ENCODE results near the gene ZNF521.

The ZNF521 gene

DNA sequence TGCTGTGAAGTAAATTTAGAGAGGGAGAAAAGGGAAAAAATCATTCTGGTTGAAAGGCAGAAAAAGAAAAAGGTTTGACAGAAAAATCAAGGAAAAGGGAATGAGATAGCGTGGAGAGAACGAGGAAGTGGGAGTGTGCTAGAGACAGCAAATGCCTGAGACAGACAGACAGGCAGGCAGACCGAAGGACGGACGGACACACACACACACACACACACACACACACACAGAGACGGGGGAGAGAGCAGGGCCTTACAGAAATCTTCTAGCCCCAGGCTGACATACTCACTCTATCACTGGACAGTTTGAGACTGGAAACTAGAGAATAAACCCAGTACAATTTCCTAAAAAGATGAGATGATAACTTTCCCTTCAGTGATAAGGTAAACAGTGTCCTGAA is 238.4 kb downstream of the ZNF521 start:
- intact Hi-C loops (cut with DNase I): no loop called here
- no peak for DNase-seq

DNA sequence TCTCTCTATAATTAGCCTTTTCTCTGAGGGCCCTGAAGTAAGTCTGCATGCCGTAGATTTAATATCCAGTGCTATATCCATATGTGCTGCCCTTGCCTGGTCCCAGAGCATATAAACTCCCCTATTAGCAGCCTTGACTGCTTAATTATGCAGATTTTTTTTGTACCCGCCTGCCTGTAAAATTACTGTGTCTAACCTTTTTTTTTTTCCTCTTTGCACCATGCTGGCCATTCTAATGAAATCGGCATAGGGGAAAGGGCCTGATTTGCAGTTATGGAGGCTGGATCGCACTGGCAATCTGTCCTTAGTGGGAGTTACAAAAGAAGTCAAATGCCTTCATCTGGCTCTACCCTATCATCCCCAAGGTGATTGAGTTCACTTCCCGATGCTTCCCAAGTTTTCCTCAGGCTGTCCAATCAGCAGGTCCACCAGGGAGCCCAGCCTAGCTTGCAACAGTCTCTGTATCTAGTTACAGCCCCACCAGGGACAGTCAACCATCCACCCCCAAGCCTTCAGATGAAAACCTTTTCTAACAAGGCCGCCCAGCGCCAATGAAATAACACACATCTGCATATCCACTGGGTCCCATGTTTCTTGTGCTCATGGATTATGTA is 239.0 kb downstream of the ZNF521 start:
- intact Hi-C loops (cut with DNase I): no loop called here
- DNase-seq: no peak

DNA sequence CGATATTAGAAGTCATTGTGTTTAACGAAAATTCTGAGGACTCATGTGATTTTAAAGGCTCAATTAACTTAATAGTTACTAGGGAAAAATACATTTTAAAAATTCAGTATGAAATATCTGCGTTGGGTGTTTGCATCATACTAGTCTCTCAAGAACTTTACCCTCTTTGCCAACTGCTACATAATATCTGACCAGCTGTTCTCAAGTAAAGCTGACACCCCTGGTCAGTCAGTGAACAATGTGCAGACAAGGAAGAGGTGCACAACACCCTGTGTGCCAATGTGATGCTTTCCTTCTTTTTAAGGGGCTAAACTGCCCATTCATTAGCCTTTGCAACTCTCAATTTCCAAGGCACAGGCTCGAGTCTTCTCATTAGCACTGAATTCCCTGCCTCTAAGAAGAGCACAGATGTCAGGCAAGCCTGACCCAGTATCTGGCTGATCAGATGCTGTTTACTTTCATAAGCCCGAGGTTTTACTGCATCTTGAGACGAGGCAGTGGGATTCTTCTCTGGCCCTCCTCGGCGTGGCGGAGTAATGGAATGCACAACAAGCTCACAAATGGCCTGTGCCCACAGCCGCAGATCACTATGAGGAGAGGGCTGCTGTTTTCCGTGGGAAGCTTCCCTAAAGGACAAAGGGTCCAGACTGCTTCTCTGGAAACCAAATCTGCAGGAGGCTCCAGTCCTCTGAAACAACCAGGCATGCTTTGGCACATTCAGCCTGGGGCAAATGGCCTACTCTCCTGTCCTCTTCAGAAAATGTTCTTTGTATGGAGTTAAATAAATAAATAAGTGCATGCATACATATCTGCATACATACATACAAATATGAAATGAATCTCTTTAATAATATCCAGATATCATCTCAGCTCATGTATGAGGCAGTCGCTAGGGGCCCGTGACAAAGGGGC is 240.3 kb downstream of the ZNF521 start:
- intact Hi-C loops (cut with DNase I): no loop called here
- no peak for DNase-seq

DNA sequence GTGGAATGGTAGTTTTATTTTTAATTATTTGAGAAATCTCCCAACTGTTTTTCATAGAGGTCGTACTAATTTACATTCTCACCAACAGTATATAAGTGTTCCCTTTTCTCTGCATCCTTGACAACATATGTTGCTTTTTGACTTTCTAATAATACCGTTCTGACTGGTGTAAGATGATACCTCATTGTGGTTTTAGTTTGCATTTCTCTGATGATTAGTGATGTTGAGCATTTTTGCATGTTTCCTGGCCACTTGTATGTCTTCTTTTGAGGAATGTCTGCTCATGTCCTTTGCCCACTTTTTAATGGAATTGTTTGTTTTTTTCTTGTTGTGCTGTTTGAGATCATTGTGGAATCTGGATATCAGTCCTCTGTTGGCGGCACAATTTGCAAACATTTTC is 242.5 kb downstream of the ZNF521 start:
- intact Hi-C loops (cut with DNase I): no loop called here
- no peak for DNase-seq

DNA sequence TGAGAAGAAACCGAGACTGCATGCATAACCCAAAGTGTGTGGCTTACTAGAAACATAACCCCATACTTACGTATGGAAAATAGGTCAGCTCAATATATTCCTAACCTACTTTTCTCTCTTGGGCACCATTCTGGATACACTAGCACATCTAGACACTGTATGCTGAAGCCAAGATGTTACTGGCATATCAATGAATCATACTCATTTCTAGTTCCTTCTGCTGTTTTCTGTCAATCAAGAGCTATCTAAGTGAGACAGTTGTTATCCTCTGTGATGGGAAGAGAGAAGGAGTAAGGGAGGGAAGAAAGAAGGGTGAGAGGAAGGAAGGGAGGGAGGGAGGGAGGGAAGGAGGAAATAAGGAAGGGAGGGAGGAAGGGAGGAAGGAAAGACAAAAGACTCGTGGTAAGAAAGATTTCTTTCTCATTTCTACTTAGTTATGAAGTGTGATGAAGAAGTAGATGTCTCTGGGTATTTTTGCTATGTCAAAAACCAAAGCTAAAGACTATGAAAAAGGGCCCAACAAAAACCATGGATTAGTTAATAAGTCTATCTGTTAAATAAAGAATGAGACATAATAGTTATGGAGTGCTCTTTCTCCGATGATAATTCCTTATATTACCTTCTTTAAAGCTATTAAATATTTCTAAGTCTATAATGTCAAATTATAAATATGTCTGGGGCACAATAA is 248.4 kb downstream of the ZNF521 start:
- DNase-seq: no peak
- intact Hi-C loops (cut with DNase I): no loop called here

DNA sequence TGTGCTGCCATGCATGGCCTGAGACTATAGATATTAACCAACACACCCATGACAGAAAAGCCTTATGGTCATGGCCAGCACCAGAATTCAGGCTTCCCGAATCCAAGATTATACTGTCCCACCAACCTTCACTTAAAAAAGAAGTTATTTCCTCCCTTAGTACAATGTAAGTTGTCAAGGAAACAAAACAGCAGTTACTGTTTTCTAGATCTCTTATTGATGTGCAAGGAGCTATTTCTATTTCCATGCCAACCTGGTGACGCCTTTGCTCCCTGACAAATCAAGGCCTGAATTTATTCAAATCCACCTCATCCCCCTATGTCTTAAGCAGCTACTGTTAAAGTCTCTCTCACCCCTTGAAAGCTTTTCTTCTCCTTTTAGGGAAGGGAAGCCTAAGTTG is 249.3 kb downstream of the ZNF521 start:
- intact Hi-C loops (cut with DNase I): no loop called here
- no peak for DNase-seq

DNA sequence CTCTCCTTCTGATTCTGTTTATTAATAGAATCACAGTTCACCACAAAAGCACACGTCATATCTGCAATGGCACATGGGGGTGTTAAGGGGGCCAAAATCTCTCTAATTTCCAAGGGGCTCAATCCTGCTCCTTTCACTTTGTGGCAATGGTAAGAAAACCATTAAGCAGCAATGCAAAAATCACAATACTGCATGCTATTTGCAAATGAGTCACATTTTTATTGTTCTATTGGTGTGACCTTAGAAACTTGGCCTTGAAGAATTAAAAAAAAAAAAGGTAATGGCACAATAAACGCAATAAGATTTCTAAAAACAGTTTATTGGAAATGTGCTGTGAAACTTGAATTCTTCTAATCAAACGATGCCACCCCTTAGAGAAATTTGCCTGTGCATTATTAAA is 251.5 kb downstream of the ZNF521 start:
- intact Hi-C loops (cut with DNase I): no loop called here
- no peak for DNase-seq

DNA sequence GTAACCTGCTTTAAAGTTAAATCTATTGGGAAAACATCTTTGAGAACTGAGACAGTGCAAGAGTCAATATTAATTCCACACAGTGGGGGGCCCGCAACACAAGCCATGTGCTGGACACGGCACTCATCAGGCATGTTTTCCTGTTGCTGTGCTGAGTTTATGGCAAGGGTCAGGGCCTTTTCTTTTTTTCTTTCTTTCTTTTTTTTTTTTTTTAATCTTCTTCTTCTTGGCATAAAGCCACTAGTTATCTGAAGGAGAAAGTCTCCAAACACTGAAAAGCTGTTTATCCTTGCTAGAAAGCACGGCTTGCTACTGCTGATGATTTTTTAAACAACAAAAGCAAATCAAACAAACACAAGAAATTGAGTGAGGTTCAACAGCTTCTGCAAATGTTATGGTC is 252.1 kb downstream of the ZNF521 start:
- intact Hi-C loops (cut with DNase I): no loop called here
- no peak for DNase-seq

DNA sequence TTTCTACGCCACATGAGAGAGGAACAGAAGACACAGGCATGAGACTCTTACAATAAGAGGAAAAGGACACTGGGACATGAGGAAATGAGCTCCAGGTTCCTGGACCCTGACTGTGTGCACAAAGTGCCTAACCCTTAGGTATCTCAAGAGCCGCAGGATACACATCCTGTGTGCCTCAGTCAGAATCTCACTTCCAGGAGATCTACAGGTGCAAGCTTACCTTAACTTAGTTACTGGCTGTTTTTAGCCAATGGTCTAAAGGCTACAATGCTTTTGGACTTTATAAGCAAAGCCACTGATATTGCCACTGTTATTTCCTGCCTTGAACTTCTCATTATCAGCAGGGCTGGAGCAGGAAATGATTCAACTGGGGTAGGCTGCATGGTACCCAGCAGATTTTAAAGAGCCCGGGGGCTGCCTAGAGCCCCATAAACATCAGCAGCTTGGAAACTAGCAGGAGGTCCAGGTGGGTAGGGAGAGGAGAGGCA is 254.4 kb downstream of the ZNF521 start:
- intact Hi-C loops (cut with DNase I): no loop called here
- DNase-seq: no peak

DNA sequence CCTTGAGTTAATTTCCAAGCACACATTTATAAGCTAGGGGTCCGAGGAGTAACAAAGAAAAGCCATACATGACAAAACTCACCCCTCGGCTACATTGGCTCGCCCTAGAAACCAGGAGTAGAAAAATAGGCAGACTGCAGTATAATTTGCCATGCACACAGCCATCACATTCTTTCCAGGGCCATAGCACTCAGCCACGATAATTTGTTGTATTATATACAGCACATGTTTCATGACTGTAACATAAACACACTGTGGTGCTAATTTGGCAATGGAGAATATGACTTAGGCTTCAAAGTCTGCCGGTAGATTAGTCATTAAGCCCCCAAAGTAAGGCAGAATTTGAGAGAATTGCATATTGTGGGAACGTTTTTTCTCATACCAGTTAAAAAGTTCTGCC is 254.9 kb downstream of the ZNF521 start:
- intact Hi-C loops (cut with DNase I): no loop called here
- no peak for DNase-seq

DNA sequence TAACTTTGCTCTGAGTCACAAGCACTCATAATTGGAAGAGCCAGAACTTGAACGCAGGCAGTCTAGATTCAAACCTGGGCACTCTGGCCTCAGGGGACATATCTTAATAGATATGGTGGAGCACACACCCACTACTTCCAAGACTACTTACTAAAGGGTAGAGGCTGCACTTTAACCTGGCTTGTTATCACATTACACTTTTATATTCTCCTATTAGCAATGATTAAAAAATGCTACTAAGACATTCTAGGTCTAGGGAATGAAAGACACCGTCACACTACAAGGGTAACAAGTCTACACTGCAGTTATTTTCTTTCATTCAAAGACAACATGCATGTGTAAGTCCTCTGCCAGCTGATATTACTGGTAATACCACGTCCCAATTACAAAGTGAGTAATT is 258.8 kb downstream of the ZNF521 start:
- DNase-seq: no peak
- intact Hi-C loops (cut with DNase I): no loop called here

DNA sequence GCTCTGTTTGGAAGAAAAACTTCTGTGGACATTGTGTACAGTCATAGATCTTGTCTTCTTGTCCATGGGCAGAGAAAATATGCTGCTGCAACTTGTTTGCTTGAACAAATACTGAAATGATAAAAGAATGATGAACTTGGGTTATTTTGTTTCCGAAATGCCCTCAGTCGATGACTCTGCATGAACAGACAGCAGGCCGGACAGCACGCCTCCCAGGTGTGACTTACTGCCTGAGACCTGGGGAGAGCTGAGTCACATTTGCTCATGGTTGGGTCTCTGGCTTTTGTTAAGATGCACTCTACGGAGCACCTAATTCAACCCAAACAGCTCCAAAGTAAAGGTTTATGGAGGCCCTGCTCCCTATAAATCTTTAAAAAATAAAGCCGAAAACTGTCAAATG is 262.5 kb downstream of the ZNF521 start:
- intact Hi-C loops (cut with DNase I): no loop called here
- no peak for DNase-seq

DNA sequence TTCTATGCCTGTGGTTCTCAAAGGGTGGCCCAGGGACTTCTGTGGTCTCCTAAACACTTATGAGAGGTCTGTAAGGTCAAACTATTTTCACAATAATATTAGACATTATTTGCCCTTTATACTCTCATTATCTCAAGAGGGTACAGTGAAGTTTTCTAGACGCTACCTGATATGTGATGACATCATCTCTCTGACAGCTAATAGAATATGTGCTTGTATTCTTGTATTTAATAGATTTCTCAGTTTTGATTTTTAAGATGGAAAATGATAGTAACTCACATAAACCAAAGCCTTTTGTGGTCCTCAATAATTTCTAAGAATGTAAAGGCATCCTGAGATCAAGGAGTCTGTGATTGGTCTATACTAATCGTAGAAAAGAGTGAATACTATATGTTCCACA is 265.1 kb downstream of the ZNF521 start:
- no peak for DNase-seq
- intact Hi-C loops (cut with DNase I): no loop called here

DNA sequence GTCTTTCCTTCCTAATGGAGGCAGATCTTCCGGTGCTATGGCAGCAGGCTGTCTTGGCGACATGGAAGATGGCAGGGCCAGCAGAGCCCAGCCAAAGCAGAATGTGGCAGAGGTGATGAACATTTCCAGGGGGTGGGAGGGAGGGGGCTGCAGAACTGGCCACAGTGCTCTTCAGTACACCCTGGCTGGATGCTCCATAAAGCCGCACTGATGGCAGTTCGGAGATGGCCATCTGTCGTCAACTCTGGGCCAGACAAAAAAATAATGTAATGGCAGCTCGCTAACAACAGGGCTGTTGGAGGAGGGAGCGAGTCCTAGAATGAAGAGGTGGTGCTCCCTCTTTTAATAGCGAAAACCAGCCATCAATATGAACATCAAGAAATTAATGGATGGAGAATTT is 271.0 kb downstream of the ZNF521 start:
- DNase-seq: no peak
- intact Hi-C loops (cut with DNase I): no loop called here

DNA sequence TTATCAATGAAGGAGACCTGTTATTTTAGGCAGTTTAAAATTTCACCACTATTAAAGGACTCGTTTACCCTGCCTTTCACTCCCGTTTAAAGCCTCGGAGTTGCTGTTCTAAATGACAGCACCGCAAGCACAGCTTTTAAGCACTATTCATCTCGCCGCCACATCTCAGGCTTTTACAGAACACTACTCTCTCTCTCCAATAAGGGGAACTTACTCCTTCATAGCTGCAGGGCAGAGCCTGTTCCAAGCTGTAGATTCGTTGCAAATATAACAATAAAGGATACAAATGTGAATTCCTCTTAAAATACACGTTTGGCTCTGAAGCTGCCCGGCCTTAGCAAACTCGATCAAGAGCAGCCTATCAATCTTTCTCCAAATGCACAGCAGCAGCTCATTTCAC is 271.8 kb downstream of the ZNF521 start:
- DNase-seq: no peak
- intact Hi-C loops (cut with DNase I): no loop called here

DNA sequence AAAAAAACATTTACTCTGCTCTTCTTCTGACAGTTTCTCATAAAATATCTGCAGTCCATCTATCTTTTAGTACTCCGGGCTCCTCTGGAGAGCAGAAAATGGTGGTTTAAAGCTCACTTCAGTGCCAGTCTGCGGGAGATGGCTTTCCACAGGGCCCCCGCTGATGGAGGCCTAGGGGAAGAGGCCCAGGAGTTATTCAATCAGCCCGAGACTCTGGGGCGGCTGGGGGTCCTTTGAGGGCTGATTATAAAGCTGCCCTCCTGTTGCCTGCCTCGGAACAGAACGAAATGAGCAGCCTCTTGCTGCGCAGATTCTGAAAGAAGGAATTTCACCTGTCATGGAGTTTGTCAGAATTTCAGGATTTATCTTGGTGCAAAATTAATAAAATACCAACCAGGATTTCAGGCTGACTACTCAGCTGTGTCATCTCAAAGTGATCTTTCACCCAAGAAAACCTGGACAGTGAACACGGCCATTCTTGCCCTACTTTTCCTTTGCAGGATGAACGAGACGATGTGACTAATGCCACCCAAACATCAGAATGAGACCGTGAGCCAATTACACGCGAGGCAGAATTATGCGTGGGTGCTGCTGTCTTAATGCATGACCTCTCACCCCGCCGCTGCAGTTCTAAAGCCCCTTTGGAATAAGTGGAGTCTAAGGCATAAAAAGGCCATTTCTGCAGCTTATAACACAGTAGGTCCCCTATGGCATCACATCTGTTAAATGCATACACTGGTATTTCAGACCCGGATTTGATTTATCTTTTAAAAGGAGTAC is 273.8 kb downstream of the ZNF521 start:
- intact Hi-C loops (cut with DNase I): no loop called here
- DNase-seq: peak in 13 of 42 donors; percentile 14 to 67 (median 31)

DNA sequence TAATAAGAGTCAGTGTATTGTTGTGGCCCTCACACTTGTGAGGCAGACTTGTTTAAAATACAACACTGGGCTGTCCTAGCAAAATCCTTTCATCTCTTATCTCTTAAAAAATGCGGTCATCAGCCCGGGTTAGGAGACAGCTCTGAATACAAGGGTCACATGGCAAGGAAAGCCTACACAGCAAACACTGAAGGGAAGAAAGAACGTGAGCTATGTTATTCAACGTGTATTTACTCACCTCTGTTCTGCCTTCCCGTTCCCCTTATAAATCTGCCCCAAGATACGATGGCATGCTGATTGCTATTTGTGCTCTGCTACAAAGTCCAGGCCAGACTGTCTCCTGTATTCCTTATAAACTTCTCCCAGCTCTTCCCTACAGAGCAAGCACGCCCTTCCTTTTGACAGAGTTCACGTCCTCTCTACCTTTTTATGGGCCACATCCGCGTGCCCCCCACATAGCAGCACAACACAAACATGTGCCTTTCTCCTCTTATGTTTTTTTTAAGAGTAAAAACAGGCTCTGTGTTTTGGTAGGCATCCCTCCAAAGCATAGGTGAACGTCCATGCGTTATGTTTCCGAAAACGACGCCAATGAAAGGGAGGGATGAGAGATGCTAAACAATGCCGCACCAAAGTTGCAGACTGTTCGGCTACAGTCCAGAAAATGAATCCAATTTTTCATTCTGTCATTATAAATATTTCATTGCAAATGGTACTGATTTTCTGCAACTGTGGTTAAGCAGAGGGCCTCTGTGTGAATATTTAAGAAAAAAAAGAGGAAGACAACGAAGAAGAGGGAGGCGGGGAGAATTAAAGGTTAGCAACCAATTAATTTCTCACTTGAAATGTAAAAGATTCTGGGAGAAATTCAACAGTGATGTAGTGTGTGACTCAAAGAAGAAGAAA is 274.7 kb downstream of the ZNF521 start:
- intact Hi-C loops (cut with DNase I): no loop called here
- no peak for DNase-seq

DNA sequence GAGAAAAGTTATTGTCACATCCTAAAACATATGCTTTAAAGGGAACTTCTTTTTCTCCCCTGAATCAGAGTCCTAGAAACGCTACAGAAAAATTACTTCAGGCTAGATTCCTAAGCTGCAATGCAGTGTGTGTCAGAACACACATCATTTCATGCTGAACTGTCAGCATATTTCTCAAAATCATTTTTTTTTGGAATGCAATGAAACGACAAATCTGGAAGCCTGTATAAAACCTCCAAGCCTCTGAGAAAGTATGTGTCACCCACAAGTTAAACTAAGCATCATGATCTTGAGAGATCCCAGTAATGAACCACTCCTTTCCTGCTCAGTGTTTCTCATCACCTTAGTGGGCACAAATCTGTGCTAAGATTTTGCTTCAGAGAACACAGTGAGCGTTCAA is 276.2 kb downstream of the ZNF521 start:
- intact Hi-C loops (cut with DNase I): no loop called here

More for the DNA sequence above, 276.2 kb downstream of the ZNF521 start:
- DNase-seq: peak in 1 of 42 donors; percentile 22
